ENCODE data around the gene SCN9A. TPM values are rescaled to one million over a fixed set of nuclear protein-coding genes. Genes with fewer than 3 reads are reported as not detected.
A peak's percentile ranks its signal among the peaks of the same experiment; 100 is the strongest.

Gene SCN9A
- total RNA-seq, 2 experiments from 2014 or later, result 0.14 to 0.17 TPM

GRCh38 chr2:166184789-166185188 lies 191.0 kb downstream of the SCN9A start:
- no peaks in the 10 kb centered on the region for H3K36me3 ChIP-seq (ENCODE audit: insufficient read depth, low read length)
- no peaks in the 10 kb centered on the region for H3K4me1 ChIP-seq (ENCODE audit: insufficient read depth, low read length)
- ChIA-PET POLR2A (no interaction called here), CTCF (no interaction called here)
- Mint-ChIP-seq H3K27me3 (peaks cover 10% of the 10 kb centered on the region), H3K4me1 (ENCODE audit: low read depth) (no peaks in the 10 kb centered on the region), H3K9me3 (no peaks in the 10 kb centered on the region), H3K4me3 (no peak overlapping the region), H3K27ac (no peak overlapping the region), H3K36me3 (ENCODE audit: low read depth) (no peaks in the 10 kb centered on the region)
- TF ChIP-seq, protein P1, sequence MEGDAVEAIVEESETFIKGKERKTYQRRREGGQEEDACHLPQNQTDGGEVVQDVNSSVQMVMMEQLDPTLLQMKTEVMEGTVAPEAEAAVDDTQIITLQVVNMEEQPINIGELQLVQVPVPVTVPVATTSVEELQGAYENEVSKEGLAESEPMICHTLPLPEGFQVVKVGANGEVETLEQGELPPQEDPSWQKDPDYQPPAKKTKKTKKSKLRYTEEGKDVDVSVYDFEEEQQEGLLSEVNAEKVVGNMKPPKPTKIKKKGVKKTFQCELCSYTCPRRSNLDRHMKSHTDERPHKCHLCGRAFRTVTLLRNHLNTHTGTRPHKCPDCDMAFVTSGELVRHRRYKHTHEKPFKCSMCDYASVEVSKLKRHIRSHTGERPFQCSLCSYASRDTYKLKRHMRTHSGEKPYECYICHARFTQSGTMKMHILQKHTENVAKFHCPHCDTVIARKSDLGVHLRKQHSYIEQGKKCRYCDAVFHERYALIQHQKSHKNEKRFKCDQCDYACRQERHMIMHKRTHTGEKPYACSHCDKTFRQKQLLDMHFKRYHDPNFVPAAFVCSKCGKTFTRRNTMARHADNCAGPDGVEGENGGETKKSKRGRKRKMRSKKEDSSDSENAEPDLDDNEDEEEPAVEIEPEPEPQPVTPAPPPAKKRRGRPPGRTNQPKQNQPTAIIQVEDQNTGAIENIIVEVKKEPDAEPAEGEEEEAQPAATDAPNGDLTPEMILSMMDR (IDR thresholded peaks at IDR 0.05), result no peak
- no peak for DNase-seq
- H3K9me3 ChIP-seq (ENCODE audit: control insufficient read depth in 1 of 2, insufficient read depth in 1 of 2, low read length in 2 of 2), result no peaks in the 10 kb centered on the region
- no peak overlapping the region for H3K4me3 ChIP-seq (ENCODE audit: low read length)
- H3K27ac ChIP-seq (ENCODE audit: low read depth in 1 of 2, low read length in 2 of 2), result no peak overlapping the region
- no peaks in the 10 kb centered on the region for H3K27me3 ChIP-seq (ENCODE audit: control insufficient read depth in 1 of 2, insufficient read depth in 2 of 2, low read length in 2 of 2)
- intact Hi-C loops (cut with DNase I, micrococcal nuclease), result no loop called here
- ATAC-seq (ENCODE audit: poor library complexity), result no peak

GRCh38 chr2:166181813-166182154 lies 194.0 kb downstream of the SCN9A start:
- TF ChIP-seq, protein P1 (IDR thresholded peaks at IDR 0.05), result peak; percentile 13
- H3K27me3 Mint-ChIP-seq, result peaks cover 10% of the 10 kb centered on the region
- intact Hi-C loops (cut with DNase I, micrococcal nuclease), result no loop called here
- H3K27ac ChIP-seq (ENCODE audit: low read depth in 1 of 2, low read length in 2 of 2), result no peak overlapping the region
- CTCF ChIA-PET, result interaction anchor here (0.7 kb wide), 1 partner anchor 1601 kb away, joined by 3 read pairs; no protein-coding TSS in a partner anchor
- POLR2A ChIA-PET, result no interaction called here
- no peaks in the 10 kb centered on the region for H3K27me3 ChIP-seq (ENCODE audit: control insufficient read depth in 1 of 2, insufficient read depth in 2 of 2, low read length in 2 of 2)
- no peaks in the 10 kb centered on the region for H3K36me3 ChIP-seq (ENCODE audit: insufficient read depth, low read length)
- H3K4me1 ChIP-seq (ENCODE audit: insufficient read depth, low read length), result no peaks in the 10 kb centered on the region
- ATAC-seq (ENCODE audit: poor library complexity), result no peak
- no peaks in the 10 kb centered on the region for H3K9me3 ChIP-seq (ENCODE audit: control insufficient read depth in 1 of 2, insufficient read depth in 1 of 2, low read length in 2 of 2)
- no peaks in the 10 kb centered on the region for H3K9me3 Mint-ChIP-seq
- no peak for DNase-seq
- no peaks in the 10 kb centered on the region for H3K36me3 Mint-ChIP-seq (ENCODE audit: low read depth)
- no peak overlapping the region for H3K27ac Mint-ChIP-seq
- H3K4me3 Mint-ChIP-seq, result no peak overlapping the region
- no peak overlapping the region for H3K4me3 ChIP-seq (ENCODE audit: low read length)
- H3K4me1 Mint-ChIP-seq (ENCODE audit: low read depth), result no peaks in the 10 kb centered on the region

DNA sequence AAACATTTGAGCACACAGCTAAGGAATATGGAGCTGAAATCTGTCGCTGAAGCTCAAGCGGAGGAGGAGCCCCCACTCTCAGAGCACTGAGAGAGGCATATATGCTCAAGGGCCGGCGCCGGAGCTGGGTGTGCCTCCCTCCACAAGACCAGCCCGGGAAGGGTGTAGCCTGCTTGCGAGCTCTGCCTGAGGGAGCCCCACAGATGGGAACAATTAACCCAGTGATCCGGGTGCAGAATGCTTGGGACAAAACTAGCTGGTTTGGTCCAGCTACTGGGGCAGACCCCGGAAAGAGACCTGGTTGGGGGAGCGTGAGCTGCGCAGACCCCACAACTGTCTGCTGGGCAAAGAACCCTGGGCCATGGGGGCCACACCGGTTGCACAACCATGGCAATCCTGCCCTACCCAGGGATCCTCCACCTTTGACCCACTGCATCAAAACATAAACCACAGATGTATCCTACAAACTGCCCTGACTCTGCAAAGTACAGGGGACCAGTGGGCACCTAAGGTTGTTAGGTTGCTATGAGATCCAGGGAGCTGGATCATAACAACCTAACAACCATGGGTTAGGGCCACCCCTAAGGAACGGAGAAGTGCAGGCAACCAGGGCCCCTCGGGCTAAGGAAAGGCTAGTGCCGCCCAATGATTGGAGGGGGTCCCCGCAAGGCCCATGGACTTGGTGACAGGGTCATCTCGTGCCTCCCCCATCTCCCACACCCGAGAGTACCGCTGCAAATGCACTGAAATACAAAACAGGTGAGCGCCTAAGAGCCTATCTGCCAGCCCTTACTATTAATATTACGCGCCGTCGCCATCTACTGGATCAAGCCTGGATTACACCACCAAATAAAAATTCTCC lies 194.6 kb downstream of the SCN9A start:
- Histone ChIP-seq H3K27ac (ENCODE audit: low read depth in 1 of 2, low read length in 2 of 2) (no peak overlapping the region), H3K4me3 (ENCODE audit: low read length) (no peak overlapping the region), H3K36me3 (ENCODE audit: insufficient read depth, low read length) (no peaks in the 10 kb centered on the region), H3K4me1 (ENCODE audit: insufficient read depth, low read length) (no peaks in the 10 kb centered on the region), H3K27me3 (ENCODE audit: control insufficient read depth in 1 of 2, insufficient read depth in 2 of 2, low read length in 2 of 2) (no peaks in the 10 kb centered on the region), H3K9me3 (ENCODE audit: control insufficient read depth in 1 of 2, insufficient read depth in 1 of 2, low read length in 2 of 2) (no peaks in the 10 kb centered on the region)
- Mint-ChIP-seq H3K27ac (no peak overlapping the region), H3K27me3 (peaks cover 10% of the 10 kb centered on the region), H3K4me1 (ENCODE audit: low read depth) (no peaks in the 10 kb centered on the region), H3K9me3 (no peaks in the 10 kb centered on the region), H3K4me3 (no peak overlapping the region), H3K36me3 (ENCODE audit: low read depth) (no peaks in the 10 kb centered on the region)
- TF ChIP-seq, protein P1 (IDR thresholded peaks at IDR 0.05), result peak; percentile 31
- POLR2A ChIA-PET, result no interaction called here
- CTCF ChIA-PET, result interaction anchor here (0.7 kb wide), 1 partner anchor 1602 kb away, joined by 3 read pairs; no protein-coding TSS in a partner anchor
- intact Hi-C loops (cut with DNase I, micrococcal nuclease), result no loop called here
- DNase-seq, result peak in 3 of 14 experiments; percentile 8 to 14 (median 13)
- ATAC-seq (ENCODE audit: poor library complexity), result no peak

Measured in CD4-positive, alpha-beta T cell (primary cell).